H1 (cell line): ENCODE data around the gene RAP2C. TPM values are rescaled to one million over a fixed set of nuclear protein-coding genes. Genes with fewer than 3 reads are reported as not detected.

Source experiments
- CTCF ChIP-seq, 3 experiments: IDR thresholded peaks; 1 replicate in 2 of 3; 2 replicates in 1 of 3; pipeline versions ENCODE4 v1.5.1 to v1.6.1; 2011; ENCODE audit warnings: low read length in 3 of 3, mild to moderate bottlenecking in 3 of 3, inconsistent platforms in 2 of 3, low read depth in 1 of 3, moderate library complexity in 1 of 3; ENCODE audit not compliant: insufficient read depth in 1 of 3; ENCODE audit errors: control extremely low read depth in 1 of 3
- KDM4A ChIP-seq: IDR thresholded peaks from one replicate; pipeline ENCODE4 v1.7.1; 2012; ENCODE audit warnings: low read depth, mild to moderate bottlenecking, moderate library complexity, low read length, inconsistent platforms; ENCODE audit not compliant: severe bottlenecking
- KDM5A ChIP-seq: fragments of 200-600 bp; IDR thresholded peaks from 2 replicates; pipeline ENCODE4 v1.7.1; 2012; ENCODE audit warnings: mild to moderate bottlenecking, low read length, inconsistent platforms, mixed read lengths
- NANOG ChIP-seq: IDR thresholded peaks from 2 replicates; pipeline ENCODE4 v1.6.1; 2011; ENCODE audit warnings: low read length, low read depth, mild to moderate bottlenecking, inconsistent platforms; ENCODE audit not compliant: insufficient read depth, poor library complexity, severe bottlenecking
- USF2 ChIP-seq: IDR thresholded peaks from 2 replicates; pipeline ENCODE4 v1.6.1; 2011; ENCODE audit warnings: low read length, improper control_type of control experiment
- polyA plus RNA-seq, 7 experiments: library from polyadenylated mRNA; depleted of rRNA in 3 of 7; stranded (reverse) in 5 of 7; unstranded in 2 of 7; fragments of >200 nt in 5 of 7; fragments of 200-250 nt in 2 of 7; gene quantifications; 1 replicate in 5 of 7; 2 replicates in 1 of 7; 4 replicates in 1 of 7; pipeline versions ENCODE4 v1.2.1 to v1.2.3, GENCODE V29; 2011 to 2013; ENCODE audit warnings: missing spikeins in 2 of 7, mixed read lengths in 2 of 7
- total RNA-seq: library from RNA; stranded (reverse); fragmentation: NEBNext Ultra II Directional; extraction: Animal tissue kit (Norgen Biotek cat#: 25700); gene quantifications from 2 replicates; pipeline ENCODE4 v1.2.1, GENCODE V29; 2021

The RAP2C gene
- total and polyA plus RNA-seq, 2 of the 8 experiments (the other 6 are each of a cell fraction or from before 2014, with no cell fraction given) = 4.7 to 20.5 TPM

GRCh38 chrX:132191938-132192337, 27.3 kb downstream of the RAP2C start (continued):
- TF ChIP-seq CTCF (IDR thresholded peaks at IDR 0.05; ENCODE audit: control extremely low read depth in 1 of 3, insufficient read depth in 1 of 3, low read depth in 1 of 3, low read length in 3 of 3) (no peak), KDM4A (no peak), KDM5A (no peak), USF2 (no peak), NANOG (no peak)
